GM18868 (cell line): ENCODE measurements around the gene BANK1.

ENCODE experiments used
- ATAC-seq: cut with Tn5 transposase; IDR thresholded peaks from one replicate; pipeline ENCODE4 v1.9.1; 2021; ENCODE audit warnings: mild to moderate bottlenecking, moderate library complexity; ENCODE audit not compliant: unreplicated experiment

Gene BANK1

GRCh38 chr4:101954351-101954750 lies 163.8 kb downstream of the BANK1 start:
- no peak for ATAC-seq

- no peak for ATAC-seq
Observed at GRCh38 chr4:101954975-101955678, 164.6 kb downstream of the BANK1 start.

GRCh38 chr4:101956068-101956825 lies 165.7 kb downstream of the BANK1 start:
- ATAC-seq = no peak

GRCh38 chr4:101958547-101958946 lies 168.0 kb downstream of the BANK1 start:
- no peak for ATAC-seq

GRCh38 chr4:101960431-101960830 lies 169.9 kb downstream of the BANK1 start:
- no peak for ATAC-seq

GRCh38 chr4:101961144-101961543 lies 170.6 kb downstream of the BANK1 start:
- no peak for ATAC-seq

GRCh38 chr4:101967697-101968346 lies 177.3 kb downstream of the BANK1 start:
- no peak for ATAC-seq

GRCh38 chr4:101968364-101968763 lies 177.8 kb downstream of the BANK1 start:
- ATAC-seq = no peak

GRCh38 chr4:101969965-101970364 lies 179.4 kb downstream of the BANK1 start:
- ATAC-seq = no peak

GRCh38 chr4:101970547-101971155 lies 180.1 kb downstream of the BANK1 start:
- ATAC-seq = no peak

- no peak for ATAC-seq
Observed at GRCh38 chr4:101972791-101973190, 182.3 kb downstream of the BANK1 start.

- ATAC-seq = no peak
Observed at GRCh38 chr4:101973361-101973760, 182.8 kb downstream of the BANK1 start.

GRCh38 chr4:101977076-101977475 lies 186.5 kb downstream of the BANK1 start:
- ATAC-seq = no peak

GRCh38 chr4:101981756-101982155 lies 191.2 kb downstream of the BANK1 start:
- ATAC-seq = no peak

GRCh38 chr4:101983835-101984234 lies 193.3 kb downstream of the BANK1 start:
- no peak for ATAC-seq

- no peak for ATAC-seq
Observed at GRCh38 chr4:101987623-101988243, 197.2 kb downstream of the BANK1 start.

GRCh38 chr4:101989551-101989950 lies 199.0 kb downstream of the BANK1 start:
- no peak for ATAC-seq

- ATAC-seq = no peak
Observed at GRCh38 chr4:101992446-101992845, 201.9 kb downstream of the BANK1 start.

GRCh38 chr4:101993002-101993841 lies 202.7 kb downstream of the BANK1 start:
- no peak for ATAC-seq
